Ascending aorta (tissue), 2 donors: ENCODE measurements around the gene PPY. TPM values are rescaled to one million over a fixed set of nuclear protein-coding genes. Genes with fewer than 3 reads are reported as not detected.
A peak's percentile ranks its signal among the peaks of the same experiment; 100 is the strongest.
"Not testable (repeated sequence)": the region's sequence is repeated elsewhere in the genome, so short reads cannot be mapped to it uniquely, and the experiment has no call there.

Experiments
- DNase-seq, 2 donors: peaks; one replicate each; pipeline ENCODE4 v3.0.0-alpha.2; 2019; ENCODE audit warnings: low spot score in 2 of 2
- H3K27ac ChIP-seq, 2 donors: fragments of 200-600 bp; sonication (generic); one replicate each; pipeline ENCODE4 v1.5.1; 2016 to 2017; ENCODE audit warnings: mild to moderate bottlenecking in 1 of 2
- H3K27me3 ChIP-seq: fragments of 200-600 bp; sonication (generic); one replicate; pipeline ENCODE4 v1.5.1; 2017
- H3K36me3 ChIP-seq, 2 donors: fragments of 200-600 bp; sonication (generic); one replicate each; pipeline ENCODE4 v1.5.1; 2016
- H3K4me1 ChIP-seq, 2 donors: fragments of 200-600 bp; sonication (generic); one replicate each; pipeline ENCODE4 v1.5.1; 2016 to 2017; ENCODE audit warnings: mild to moderate bottlenecking in 1 of 2
- H3K4me3 ChIP-seq, 2 donors: fragments of 200-600 bp; sonication (generic); one replicate each; pipeline ENCODE4 v1.5.1; 2016 to 2017; ENCODE audit warnings: mild to moderate bottlenecking in 1 of 2
- H3K9me3 ChIP-seq, 2 donors: fragments of 200-600 bp; sonication (generic); one replicate each; pipeline ENCODE4 v1.5.1; 2016
- intact Hi-C: fragments of 100-400 bp; cut with DNase I; formaldehyde crosslinking; loops from one replicate; pipeline ENCODE4 v1.15.1; 2023
- total RNA-seq: library from RNA; depleted of rRNA; stranded (reverse); fragments of >200 nt; gene quantifications from one replicate; pipeline ENCODE4 v1.1.0, GENCODE V29; 2016
- TF ChIP-seq, protein P1 (sequence below), 3 experiments: fragments of 200-600 bp in 2 of 3; fragments of 450-650 bp in 1 of 3; sonication (generic) in 2 of 3; IDR thresholded peaks; one replicate each; pipeline ENCODE4 v1.5.1; 2016 to 2019; ENCODE audit warnings: antibody characterized with exemption in 3 of 3, mild to moderate bottlenecking in 1 of 3, moderate library complexity in 1 of 3

PPY gene
- total RNA-seq, 1 donor from 2014 or later, result not detected

DNA sequence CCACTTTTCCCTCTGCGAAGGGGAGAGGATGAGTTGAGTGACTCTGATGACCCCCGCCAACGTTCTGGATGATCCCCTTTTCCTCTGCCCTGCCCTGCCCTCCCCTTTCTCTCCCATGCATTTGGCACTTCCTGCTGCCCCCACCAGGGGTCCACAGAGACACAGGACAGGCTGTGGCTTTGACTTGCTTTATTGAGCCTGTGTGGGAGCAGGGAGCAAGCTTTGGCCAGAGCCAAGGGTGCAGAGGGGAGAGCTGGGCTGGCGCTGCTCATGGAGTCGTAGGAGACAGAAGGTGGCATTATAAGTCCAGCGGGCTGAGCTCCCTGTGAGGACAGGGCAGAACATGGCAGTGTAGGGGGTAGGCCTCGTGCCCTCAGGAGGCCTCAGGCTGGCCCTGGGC is 1.6 kb downstream of the PPY start:
- DNase-seq, result no peak
- intact Hi-C loops, result no loop called here

GRCh38 chr17:43939886-43940285 is 2.4 kb downstream of the PPY start:
- Histone ChIP-seq H3K4me1 (no peaks in the 10 kb centered on the region), H3K27me3 (no peaks in the 10 kb centered on the region), H3K36me3 (no peaks in the 10 kb centered on the region), H3K4me3 (no peak overlapping the region), H3K27ac (no peak overlapping the region), H3K9me3 (no peaks in the 10 kb centered on the region)
- no peak for DNase-seq
- intact Hi-C loops, result no loop called here
- TF ChIP-seq, protein P1, sequence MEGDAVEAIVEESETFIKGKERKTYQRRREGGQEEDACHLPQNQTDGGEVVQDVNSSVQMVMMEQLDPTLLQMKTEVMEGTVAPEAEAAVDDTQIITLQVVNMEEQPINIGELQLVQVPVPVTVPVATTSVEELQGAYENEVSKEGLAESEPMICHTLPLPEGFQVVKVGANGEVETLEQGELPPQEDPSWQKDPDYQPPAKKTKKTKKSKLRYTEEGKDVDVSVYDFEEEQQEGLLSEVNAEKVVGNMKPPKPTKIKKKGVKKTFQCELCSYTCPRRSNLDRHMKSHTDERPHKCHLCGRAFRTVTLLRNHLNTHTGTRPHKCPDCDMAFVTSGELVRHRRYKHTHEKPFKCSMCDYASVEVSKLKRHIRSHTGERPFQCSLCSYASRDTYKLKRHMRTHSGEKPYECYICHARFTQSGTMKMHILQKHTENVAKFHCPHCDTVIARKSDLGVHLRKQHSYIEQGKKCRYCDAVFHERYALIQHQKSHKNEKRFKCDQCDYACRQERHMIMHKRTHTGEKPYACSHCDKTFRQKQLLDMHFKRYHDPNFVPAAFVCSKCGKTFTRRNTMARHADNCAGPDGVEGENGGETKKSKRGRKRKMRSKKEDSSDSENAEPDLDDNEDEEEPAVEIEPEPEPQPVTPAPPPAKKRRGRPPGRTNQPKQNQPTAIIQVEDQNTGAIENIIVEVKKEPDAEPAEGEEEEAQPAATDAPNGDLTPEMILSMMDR (IDR thresholded peaks at IDR 0.05), result no peak

More for the DNA sequence above, 1.6 kb downstream of the PPY start:
- TF ChIP-seq, protein P1 (IDR thresholded peaks at IDR 0.05), result peak in 1 of 3 experiments; percentile 24
- no peaks in the 10 kb centered on the region for H3K27me3 ChIP-seq
- no peak overlapping the region for H3K27ac ChIP-seq
- no peaks in the 10 kb centered on the region for H3K9me3 ChIP-seq
- no peak overlapping the region for H3K4me3 ChIP-seq
- H3K4me1 ChIP-seq, result no peaks in the 10 kb centered on the region
- no peaks in the 10 kb centered on the region for H3K36me3 ChIP-seq

DNA sequence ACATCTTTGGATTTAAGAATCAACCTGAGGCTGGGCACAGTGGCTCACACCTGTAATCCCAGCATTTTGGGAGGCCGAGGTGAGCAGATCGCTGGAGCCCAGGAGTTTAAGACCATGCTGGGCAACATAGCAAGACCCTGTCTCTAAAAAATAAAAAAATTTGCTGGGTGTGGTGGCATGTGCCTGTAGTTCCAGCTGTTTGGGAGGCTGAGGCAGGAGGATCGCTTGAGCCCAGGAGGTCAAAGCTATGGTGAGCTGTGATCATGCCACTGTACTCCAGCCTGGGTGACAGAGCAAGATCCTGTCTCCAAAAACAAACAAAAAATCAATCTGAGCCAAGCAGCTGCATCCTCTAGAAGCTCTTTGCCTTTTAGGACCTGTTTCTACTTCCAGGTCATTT is 2.8 kb downstream of the PPY start:
- H3K27me3 ChIP-seq, H3K36me3 ChIP-seq, DNase-seq, H3K4me1 ChIP-seq, H3K27ac ChIP-seq, H3K4me3 ChIP-seq, H3K9me3 ChIP-seq, intact Hi-C loops: not testable (repeated sequence)

- Histone ChIP-seq H3K9me3 (no peaks in the 10 kb centered on the region), H3K4me3 (no peak overlapping the region), H3K36me3 (no peaks in the 10 kb centered on the region), H3K27me3 (no peaks in the 10 kb centered on the region), H3K4me1 (no peaks in the 10 kb centered on the region), H3K27ac (no peak overlapping the region)
- intact Hi-C loops, result no loop called here
- TF ChIP-seq, protein P1 (IDR thresholded peaks at IDR 0.05), result no peak
- DNase-seq, result no peak
Observed at GRCh38 chr17:43938838-43939182, 3.5 kb downstream of the PPY start.

DNA sequence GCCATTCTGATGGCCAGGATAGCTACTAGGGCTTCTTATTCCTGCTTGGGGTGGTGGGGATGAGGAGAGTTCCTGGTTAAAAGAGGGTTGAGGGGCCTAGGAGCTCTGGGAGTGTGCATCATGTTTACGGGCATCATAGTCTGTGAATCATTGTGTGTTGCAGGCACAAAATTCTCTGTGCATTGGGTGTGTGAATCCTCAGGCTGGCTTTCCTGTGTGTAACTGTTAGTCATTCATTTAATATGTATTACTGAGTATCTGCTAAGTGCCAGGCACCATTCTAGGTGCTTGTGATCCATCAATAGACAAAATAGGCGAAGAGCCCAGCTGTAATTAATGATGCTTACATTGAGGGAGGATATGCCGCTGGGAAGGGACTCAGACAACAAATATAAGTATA is 5.8 kb downstream of the PPY start:
- H3K9me3 ChIP-seq, result no peaks in the 10 kb centered on the region
- DNase-seq, result no peak
- no peaks in the 10 kb centered on the region for H3K4me1 ChIP-seq
- no peak overlapping the region for H3K4me3 ChIP-seq
- TF ChIP-seq, protein P1 (IDR thresholded peaks at IDR 0.05), result no peak
- intact Hi-C loops, result no loop called here
- no peaks in the 10 kb centered on the region for H3K27me3 ChIP-seq
- no peak overlapping the region for H3K27ac ChIP-seq
- H3K36me3 ChIP-seq, result no peaks in the 10 kb centered on the region

GRCh38 chr17:43935926-43936261 is 6.4 kb downstream of the PPY start:
- no peak overlapping the region for H3K4me3 ChIP-seq
- H3K4me1 ChIP-seq, result no peaks in the 10 kb centered on the region
- intact Hi-C loops, result no loop called here
- TF ChIP-seq, protein P1 (IDR thresholded peaks at IDR 0.05), result no peak
- no peak overlapping the region for H3K27ac ChIP-seq
- no peaks in the 10 kb centered on the region for H3K36me3 ChIP-seq
- DNase-seq, result no peak
- no peaks in the 10 kb centered on the region for H3K9me3 ChIP-seq
- H3K27me3 ChIP-seq, result no peaks in the 10 kb centered on the region
